GM23248 (cell line): ENCODE measurements around the gene SLC9A9. TPM values are rescaled to one million over a fixed set of nuclear protein-coding genes. Genes with fewer than 3 reads are reported as not detected.
A peak's percentile ranks its signal among the peaks of the same experiment; 100 is the strongest.

ENCODE experiments used
- DNase-seq: peaks from one replicate; pipeline ENCODE4 v3.0.0-alpha.2; 2015
- H2AFZ ChIP-seq: fragments of 200-600 bp; sonication (generic); 2 replicates; pipeline ENCODE4 v1.6.1; 2016; ENCODE audit warnings: antibody characterized with exemption
- H3F3A ChIP-seq: fragments of 200-600 bp; sonication (generic); 2 replicates; pipeline ENCODE4 v1.6.1; 2016; ENCODE audit warnings: mild to moderate bottlenecking, antibody characterized with exemption, mixed run types; ENCODE audit not compliant: insufficient read depth
- H3K27ac ChIP-seq: fragments of 200-600 bp; sonication (generic); 2 replicates; pipeline ENCODE4 v1.5.1; 2016; ENCODE audit warnings: mild to moderate bottlenecking
- H3K27me3 ChIP-seq: fragments of 200-600 bp; sonication (generic); replicated peaks from 2 replicates; pipeline ENCODE4 v1.6.1; 2016; ENCODE audit warnings: mild to moderate bottlenecking; ENCODE audit not compliant: insufficient read depth
- H3K36me3 ChIP-seq: fragments of 200-600 bp; sonication (generic); 2 replicates; pipeline ENCODE4 v1.6.1; 2016; ENCODE audit warnings: low read depth, mild to moderate bottlenecking
- H3K4me1 ChIP-seq: fragments of 200-600 bp; sonication (generic); 2 replicates; pipeline ENCODE4 v1.6.1; 2016; ENCODE audit warnings: mild to moderate bottlenecking; ENCODE audit not compliant: insufficient read depth
- H3K4me2 ChIP-seq: fragments of 200-600 bp; sonication (generic); one replicate; pipeline ENCODE4 v1.6.1; 2016; ENCODE audit warnings: mild to moderate bottlenecking; ENCODE audit not compliant: unreplicated experiment
- H3K4me3 ChIP-seq: fragments of 200-600 bp; sonication (generic); 2 replicates; pipeline ENCODE4 v1.5.1; 2016; ENCODE audit warnings: mild to moderate bottlenecking
- H3K79me2 ChIP-seq: fragments of 200-600 bp; sonication (generic); 2 replicates; pipeline ENCODE4 v1.6.1; 2016; ENCODE audit warnings: mild to moderate bottlenecking; ENCODE audit not compliant: insufficient read depth
- H3K9ac ChIP-seq: fragments of 200-600 bp; sonication (generic); 2 replicates; pipeline ENCODE4 v1.6.1; 2016; ENCODE audit warnings: mild to moderate bottlenecking
- H3K9me2 ChIP-seq: fragments of 200-600 bp; sonication (generic); 2 replicates; pipeline ENCODE4 v1.6.1; 2016; ENCODE audit warnings: mixed run types, mild to moderate bottlenecking, moderate library complexity; ENCODE audit not compliant: insufficient read depth
- H3K9me3 ChIP-seq: fragments of 200-600 bp; sonication (generic); one replicate; pipeline ENCODE4 v1.6.1; 2017; ENCODE audit warnings: low read depth
- H4K20me1 ChIP-seq: fragments of 200-600 bp; sonication (generic); 2 replicates; pipeline ENCODE4 v1.6.0; 2016; ENCODE audit not compliant: insufficient read depth
- EZH2 ChIP-seq: fragments of 200-600 bp; sonication (generic); IDR thresholded peaks from 2 replicates; pipeline ENCODE4 v1.6.1; 2018; ENCODE audit warnings: antibody characterized with exemption, mild to moderate bottlenecking; ENCODE audit not compliant: insufficient read depth, poor library complexity, severe bottlenecking
- EZH2phosphoT487 ChIP-seq: fragments of 200-600 bp; sonication (generic); IDR thresholded peaks from 2 replicates; pipeline ENCODE4 v1.6.1; 2018; ENCODE audit warnings: antibody characterized with exemption, moderate library complexity, mild to moderate bottlenecking, low read depth; ENCODE audit not compliant: insufficient read depth
- WGBS, 2 experiments: methylation state at CpG; one replicate each; pipeline ENCODE4 v1.1.6; 2015 to 2017; ENCODE audit warnings: low lambda C conversion rate in 2 of 2, low coverage in 1 of 2; ENCODE audit errors: missing lambda C conversion rate in 2 of 2; 5-methylcytosine and 5-hydroxymethylcytosine counted together
- in situ Hi-C: fragments of 300-500 bp; cut with MboI; formaldehyde crosslinking; loops from 2 replicates; pipeline ENCODE4 v1.15.0; 2020
- polyA plus RNA-seq: library from polyadenylated mRNA; unstranded; fragments of >200 nt; fragmentation: Nextera tagmentation; extraction: Ambion mirVana; gene quantifications from 2 replicates; pipeline ENCODE4 v1.2.1, GENCODE V29; 2016
- total RNA-seq: library from RNA; depleted of rRNA; stranded (reverse); fragments of >200 nt; shearing (Covaris generic); gene quantifications from 2 replicates; pipeline ENCODE4 v1.2.3, GENCODE V29; 2014

Gene SLC9A9
- total and polyA plus RNA-seq, 2 experiments from 2014 or later: 2.8 to 3.2 TPM

GRCh38 chr3:143613226-143613625, 235.0 kb downstream of the SLC9A9 start:
- no peak for TF ChIP-seq EZH2
- TF ChIP-seq EZH2phosphoT487: no peak
- Histone ChIP-seq H3K4me3 (no peak overlapping the region), H3K4me1 (peaks cover 9% of the 10 kb centered on the region; the same call in 1 of the 2 replicates), H3F3A (0 out of 2 replicates have a peak, but pooled peaks cover 3% of the 10 kb centered on the region), H4K20me1 (no peaks in the 10 kb centered on the region), H2AFZ (no peak overlapping the region), H3K36me3 (no peaks in the 10 kb centered on the region), H3K9me2 (no peaks in the 10 kb centered on the region), H3K79me2 (no peaks in the 10 kb centered on the region), H3K27ac (no peak overlapping the region), H3K27me3 (no peaks in the 10 kb centered on the region), H3K9me3 (no peaks in the 10 kb centered on the region), H3K4me2 (no peak overlapping the region), H3K9ac (no peak overlapping the region)
- in situ Hi-C loops: no loop called here
- peak; percentile 20 for DNase-seq

GRCh38 chr3:143612541-143612940, 235.7 kb downstream of the SLC9A9 start:
- WGBS, 2 experiments: 78 to 90% methylated on average over 2 of the region's 2 CpGs
- 0 out of 2 replicates have a peak, but pooled peaks cover 3% of the 10 kb centered on the region for H3F3A ChIP-seq
- H3K4me3 ChIP-seq: no peak overlapping the region
- no peaks in the 10 kb centered on the region for H3K79me2 ChIP-seq
- no peak overlapping the region for H3K9ac ChIP-seq
- no peak for DNase-seq
- H3K36me3 ChIP-seq: no peaks in the 10 kb centered on the region
- no peak overlapping the region for H3K27ac ChIP-seq
- TF ChIP-seq EZH2 (no peak), EZH2phosphoT487 (no peak)
- no peaks in the 10 kb centered on the region for H3K27me3 ChIP-seq
- no peak overlapping the region for H2AFZ ChIP-seq
- no peaks in the 10 kb centered on the region for H3K9me2 ChIP-seq
- in situ Hi-C loops: no loop called here
- H4K20me1 ChIP-seq: no peaks in the 10 kb centered on the region
- H3K9me3 ChIP-seq: no peaks in the 10 kb centered on the region
- H3K4me2 ChIP-seq: no peak overlapping the region
- peaks cover 9% of the 10 kb centered on the region; the same call in 1 of the 2 replicates for H3K4me1 ChIP-seq

- DNase-seq: peak; percentile 62
- Histone ChIP-seq H2AFZ (no peak overlapping the region), H3K9me3 (no peaks in the 10 kb centered on the region), H3K4me2 (no peak overlapping the region), H3K36me3 (no peaks in the 10 kb centered on the region), H3K27ac (no peak overlapping the region), H3K9ac (no peak overlapping the region), H3K9me2 (no peaks in the 10 kb centered on the region), H3F3A (0 out of 2 replicates have a peak, but pooled peaks cover 3% of the 10 kb centered on the region), H3K79me2 (no peaks in the 10 kb centered on the region), H3K4me1 (peaks cover 9% of the 10 kb centered on the region; the same call in 1 of the 2 replicates), H3K27me3 (no peaks in the 10 kb centered on the region), H3K4me3 (no peak overlapping the region), H4K20me1 (no peaks in the 10 kb centered on the region)
- whole genome bisulfite sequencing, 2 experiments: 76 to 81% methylated on average over 5 of the region's 5 CpGs
- no peak for TF ChIP-seq EZH2phosphoT487
- no peak for TF ChIP-seq EZH2
- in situ Hi-C loops: no loop called here
These were observed 239.3 kb downstream of the SLC9A9 start for GRCh38 chr3:143608966-143609365.

GRCh38 chr3:143605233-143605950, 242.9 kb downstream of the SLC9A9 start:
- Histone ChIP-seq H3K4me2 (no peak overlapping the region), H3K36me3 (no peaks in the 10 kb centered on the region), H3K9me2 (no peaks in the 10 kb centered on the region), H3K27me3 (no peaks in the 10 kb centered on the region), H2AFZ (no peak overlapping the region), H3K4me1 (peaks cover 9% of the 10 kb centered on the region; the same call in 1 of the 2 replicates), H3K27ac (no peak overlapping the region), H4K20me1 (no peaks in the 10 kb centered on the region), H3K79me2 (no peaks in the 10 kb centered on the region), H3F3A (0 out of 2 replicates have a peak, but pooled peaks cover 3% of the 10 kb centered on the region), H3K9me3 (no peaks in the 10 kb centered on the region), H3K9ac (no peak overlapping the region), H3K4me3 (no peak overlapping the region)
- 82 to 85% methylated on average over 3 of the region's 3 CpGs for WGBS, 2 experiments
- no peak for DNase-seq
- in situ Hi-C loops: no loop called here
- no peak for TF ChIP-seq EZH2
- no peak for TF ChIP-seq EZH2phosphoT487
